GM15510 (cell line): ENCODE measurements around the gene MGAT4A.

ENCODE experiments used
- POLR2A ChIP-seq: IDR thresholded peaks from 3 replicates; pipeline ENCODE4 v1.6.1; 2011; ENCODE audit warnings: borderline replicate concordance; ENCODE audit not compliant: insufficient read length; ENCODE audit errors: extremely low read depth

The MGAT4A gene

DNA sequence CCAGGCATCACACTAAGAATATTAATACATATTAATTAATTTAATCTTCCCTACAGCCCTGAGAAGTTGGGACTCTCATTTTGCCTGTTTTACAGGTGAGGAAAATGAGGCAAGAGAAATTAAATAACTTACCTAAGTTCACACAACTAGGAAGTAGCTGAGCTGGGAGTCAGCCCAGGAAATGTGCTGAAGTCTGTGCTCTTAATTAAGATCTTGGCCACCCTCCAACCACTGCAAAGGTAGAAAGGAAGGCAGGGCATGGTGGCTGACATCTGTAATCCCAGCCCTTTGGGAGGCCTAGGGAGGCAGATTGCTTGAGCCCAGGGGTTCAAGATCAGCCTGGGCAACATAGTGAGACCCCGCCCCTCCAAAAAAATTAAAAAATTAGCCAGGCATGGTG lies 12.9 kb upstream of the MGAT4A start:
- TF ChIP-seq POLR2A, result no peak

DNA sequence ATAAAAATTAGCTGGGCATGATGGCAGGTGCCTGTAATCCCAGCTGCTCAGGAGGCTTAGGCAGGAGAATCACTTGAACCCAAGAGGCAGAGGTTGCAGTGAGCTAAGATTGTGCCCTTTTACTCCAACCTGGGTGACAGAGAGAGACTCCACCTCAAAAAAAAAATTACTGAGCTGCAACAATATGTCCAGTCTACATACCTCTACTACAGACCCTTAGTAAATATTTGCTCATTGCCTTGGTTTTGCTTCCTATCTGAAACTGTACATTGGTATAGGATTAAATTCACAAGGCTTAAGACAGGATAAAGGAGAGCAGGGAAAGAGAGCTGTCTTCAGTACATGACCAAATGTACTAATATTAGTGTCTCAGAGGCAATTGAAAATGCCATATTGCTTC lies 8.1 kb upstream of the MGAT4A start:
- no peak for TF ChIP-seq POLR2A

DNA sequence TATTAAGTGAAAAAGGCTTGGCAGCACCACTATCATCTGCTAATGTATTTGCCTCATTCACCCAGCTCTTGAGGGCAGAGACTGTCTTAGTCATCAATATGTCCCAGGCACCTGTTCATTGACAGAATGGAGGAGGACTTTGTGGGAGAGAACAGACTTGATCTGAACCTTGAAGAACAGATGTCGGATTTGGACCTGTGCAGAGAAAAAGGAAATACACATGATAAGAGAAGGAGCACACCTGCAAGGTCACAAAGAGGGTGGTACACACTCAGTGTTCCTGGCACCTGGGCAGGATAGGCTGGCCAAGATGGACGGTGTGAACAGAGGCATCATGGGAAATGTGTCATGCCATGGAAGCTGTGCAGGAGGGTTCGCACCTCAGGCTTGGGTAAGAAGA lies 7.4 kb upstream of the MGAT4A start:
- TF ChIP-seq POLR2A, result no peak

DNA sequence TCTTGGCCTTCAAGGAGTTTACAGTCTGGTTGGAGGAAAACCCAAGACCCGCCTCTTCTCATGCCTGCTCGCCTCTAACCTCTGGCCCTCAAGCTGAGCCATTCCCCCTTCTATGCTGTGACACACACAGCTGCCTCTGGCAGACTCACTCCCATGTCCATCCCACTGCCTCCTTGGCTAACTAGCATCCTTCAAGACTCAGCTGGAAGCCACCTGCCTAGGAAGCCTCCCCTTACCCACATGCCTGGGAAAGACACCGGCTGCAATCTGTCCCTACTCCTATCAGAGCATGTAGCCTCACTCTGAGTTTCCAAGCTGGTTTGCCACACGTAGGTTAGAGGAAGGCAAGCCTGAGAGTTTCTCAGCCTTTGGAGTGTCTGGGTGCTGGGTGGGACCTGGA lies 6.9 kb upstream of the MGAT4A start:
- TF ChIP-seq POLR2A, result no peak

DNA sequence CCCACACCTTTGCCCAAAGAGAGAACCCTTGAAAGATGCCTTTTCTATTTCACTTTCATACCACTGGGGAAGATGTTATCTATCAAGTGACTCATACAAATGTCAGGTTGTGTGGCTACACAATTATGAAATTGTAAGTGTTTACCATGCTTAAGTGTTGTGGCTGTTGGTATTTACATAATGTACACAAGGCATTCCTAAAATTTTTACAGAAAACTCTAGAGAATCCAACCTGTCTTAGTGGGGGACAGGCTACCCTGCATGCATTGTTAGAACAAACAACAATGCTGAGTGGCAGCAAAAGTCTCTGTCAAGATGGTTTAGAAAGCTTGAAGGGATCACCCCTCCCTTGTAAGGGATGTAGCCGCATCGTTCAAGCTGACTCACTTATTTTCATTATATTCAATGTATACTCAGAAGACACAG lies 5.5 kb upstream of the MGAT4A start:
- TF ChIP-seq POLR2A, result no peak

DNA sequence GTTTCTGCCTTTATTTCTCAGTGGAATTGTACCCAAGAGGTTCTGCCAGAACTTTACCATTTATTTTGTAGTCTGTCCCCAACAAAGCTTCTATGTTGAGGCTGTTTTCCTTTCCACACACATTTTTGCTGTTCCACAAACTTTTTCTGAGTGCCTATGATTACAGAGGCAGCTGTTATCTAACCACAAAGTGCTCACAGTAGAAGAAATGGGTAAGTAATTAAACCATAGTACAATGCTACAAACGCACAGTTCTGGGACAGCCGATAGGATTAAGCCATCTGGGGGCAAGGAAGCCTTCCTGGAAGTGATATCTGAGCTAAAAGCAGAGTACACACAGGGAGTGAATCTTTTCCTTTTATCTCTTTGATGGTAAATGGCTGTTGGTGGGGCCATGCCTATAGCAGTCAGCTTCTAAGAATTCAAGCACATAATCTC lies 3.9 kb upstream of the MGAT4A start:
- no peak for TF ChIP-seq POLR2A

DNA sequence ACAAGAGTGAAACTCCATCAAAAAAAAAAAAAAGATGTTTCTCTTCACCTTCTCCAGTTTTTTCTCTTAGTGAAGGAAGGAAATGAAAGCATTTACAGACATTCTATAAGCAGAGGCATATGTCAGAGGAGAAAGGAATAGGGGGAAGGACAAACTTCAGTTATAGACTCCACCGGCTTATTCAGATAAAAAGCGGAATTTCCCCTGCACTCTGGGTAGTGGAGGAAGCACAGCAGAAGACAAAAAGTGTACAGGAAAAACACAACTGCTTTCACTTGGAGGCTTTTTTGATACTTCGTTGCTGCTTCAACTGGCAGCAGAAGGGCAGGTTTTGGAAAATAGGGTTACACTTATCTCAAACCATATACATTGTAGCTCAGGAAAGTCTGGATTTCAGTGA lies 3.2 kb upstream of the MGAT4A start:
- TF ChIP-seq POLR2A, result no peak

DNA sequence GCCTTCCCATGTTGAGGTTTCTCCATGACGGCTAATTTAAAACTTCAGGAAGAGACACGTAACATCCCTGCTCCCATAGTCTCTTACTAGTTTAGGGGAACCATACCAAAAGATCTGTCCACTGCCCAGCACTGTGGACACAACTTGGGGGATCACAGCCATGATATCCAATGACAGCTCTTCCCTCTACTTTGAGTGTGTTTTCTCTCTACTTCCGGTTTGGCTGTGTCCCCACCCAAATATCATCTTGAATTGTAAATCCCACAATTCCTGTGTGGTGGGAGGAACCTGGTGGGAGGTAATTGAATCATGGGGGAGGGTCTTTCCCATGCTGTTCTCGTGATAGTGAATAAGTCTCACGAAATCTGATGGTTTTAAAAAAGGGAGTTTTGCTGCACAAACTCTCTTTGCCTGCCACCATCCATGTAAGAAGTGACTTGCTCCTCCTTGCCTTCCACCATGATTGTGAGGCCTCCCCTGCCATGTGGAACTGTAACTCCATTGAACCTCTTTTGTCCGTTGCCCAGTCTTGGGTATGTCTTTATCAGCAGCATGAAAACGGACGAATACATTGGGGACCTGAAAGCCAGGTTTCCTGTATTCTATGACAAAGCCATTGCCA lies 1.6 kb upstream of the MGAT4A start:
- no peak for TF ChIP-seq POLR2A

DNA sequence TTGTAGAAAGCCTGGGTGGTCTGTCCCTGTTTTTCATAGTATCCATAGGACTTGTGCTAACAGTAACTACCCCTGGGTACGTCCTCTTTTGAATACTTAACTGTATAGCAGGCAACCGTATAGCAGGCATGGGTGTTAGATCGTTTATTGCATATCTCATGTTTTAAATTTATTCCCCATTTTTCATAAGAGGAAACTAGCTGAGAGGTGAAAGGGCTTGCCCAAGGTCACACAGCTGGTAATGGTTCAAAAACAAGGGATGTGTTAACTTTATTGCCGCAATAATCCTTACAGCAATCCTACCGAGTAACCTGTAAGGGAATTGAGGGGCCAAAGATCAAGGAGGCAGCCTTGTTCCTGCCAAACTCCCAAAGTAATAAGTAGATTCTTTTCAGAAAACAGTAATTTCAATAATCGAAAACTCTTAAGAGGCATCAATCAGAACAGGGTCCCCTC lies 990 bp upstream of the MGAT4A start:
- TF ChIP-seq POLR2A, result no peak

DNA sequence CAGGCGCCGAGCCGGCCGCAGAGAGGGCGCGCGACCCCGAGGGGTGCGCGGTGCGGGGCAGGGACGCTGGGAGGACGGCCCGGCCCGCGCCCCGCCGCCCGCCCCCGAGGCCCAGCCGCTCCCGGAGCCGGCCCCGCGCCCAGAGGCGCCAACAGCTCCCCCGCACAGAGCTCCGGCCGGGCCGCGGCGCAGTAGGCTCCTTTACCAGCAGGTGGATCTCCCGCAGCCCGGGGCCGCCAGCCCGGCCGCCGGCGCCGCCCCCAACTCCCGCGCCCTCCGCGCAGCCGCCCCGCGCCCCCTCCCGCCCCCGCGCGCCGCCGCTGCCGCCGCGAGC lies 258 bp downstream of the MGAT4A start:
- no peak for TF ChIP-seq POLR2A

DNA sequence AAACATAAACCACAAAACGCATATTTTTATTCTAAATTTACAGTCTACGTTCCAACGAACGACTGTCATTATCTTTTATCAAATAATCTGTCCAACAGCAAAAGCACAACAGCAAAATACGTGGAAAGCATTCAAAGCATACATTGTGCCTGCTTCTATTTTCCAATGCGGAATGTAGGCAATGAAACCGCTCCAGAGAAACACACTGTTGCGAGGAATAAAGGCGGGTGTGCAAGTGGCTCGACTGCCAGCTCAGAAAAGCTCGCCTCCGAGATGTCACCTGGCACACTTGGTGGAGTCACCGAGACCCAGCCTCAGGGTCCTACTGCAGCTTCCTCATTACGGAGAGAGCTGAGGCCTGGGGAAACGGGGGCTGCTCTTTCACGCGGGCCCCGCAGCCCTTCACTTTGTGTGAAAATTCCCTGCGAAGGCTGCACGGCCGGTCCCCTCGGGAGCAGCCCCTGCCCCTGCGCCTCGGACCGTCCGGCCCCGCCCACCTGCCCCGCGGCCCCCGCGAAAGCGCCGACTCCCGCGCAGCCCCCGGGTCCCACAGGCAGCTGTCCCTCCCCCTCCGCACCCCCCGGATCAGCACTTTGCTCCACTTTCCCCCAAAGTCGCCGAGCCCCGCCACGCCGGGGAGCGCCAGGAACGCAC lies 752 bp downstream of the MGAT4A start:
- no peak for TF ChIP-seq POLR2A

DNA sequence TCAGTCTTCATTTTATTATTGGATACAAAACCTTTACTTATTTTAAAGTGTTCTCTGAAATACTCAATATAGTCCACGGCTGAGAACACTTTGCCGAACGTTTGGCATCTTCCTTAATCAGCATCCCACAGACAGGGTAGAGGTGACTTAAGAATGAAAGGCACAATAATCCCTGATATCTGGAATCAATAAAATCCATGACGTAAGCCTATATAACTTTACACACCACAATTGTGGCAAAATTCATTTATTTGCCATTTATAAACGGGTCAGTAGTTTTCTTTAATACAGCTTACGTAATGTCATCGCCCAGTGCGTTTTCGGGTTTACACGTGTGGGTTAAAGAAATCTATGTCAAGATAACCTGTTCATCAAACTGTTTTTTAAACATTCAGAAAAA lies 1.3 kb downstream of the MGAT4A start:
- TF ChIP-seq POLR2A, result no peak

DNA sequence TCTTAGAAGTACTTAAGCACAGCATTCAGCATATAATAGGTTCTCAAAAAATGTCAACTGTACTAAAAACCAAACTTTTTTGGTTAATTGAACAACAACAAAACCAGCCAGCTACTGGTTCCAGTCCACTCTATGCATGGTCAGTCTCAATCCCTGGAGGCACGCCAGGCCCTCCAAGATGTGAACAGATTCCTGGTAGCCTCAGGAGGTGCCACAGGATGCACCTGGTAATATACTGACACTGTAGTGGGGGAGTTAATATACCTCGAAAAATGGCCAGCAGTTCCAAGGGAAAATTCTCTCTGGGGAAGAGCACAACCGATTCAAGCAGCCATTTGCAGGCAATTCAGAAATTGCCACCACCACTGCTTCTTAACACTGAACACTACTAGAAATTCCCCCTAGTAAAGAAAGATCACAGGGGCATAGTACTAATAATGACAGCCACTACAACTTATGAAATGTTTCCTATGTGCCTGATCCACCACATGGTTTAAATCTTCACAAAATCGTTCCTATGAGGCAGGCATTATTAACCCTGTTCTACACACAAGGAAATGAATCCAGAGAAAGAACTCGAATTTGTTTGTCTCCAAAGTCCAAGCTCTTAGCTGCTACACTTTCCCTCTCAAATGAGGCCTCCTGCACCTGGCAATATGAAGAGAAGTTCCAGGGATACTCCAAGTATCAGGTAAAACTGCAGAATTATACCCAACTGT lies 3.4 kb downstream of the MGAT4A start:
- TF ChIP-seq POLR2A, result no peak

DNA sequence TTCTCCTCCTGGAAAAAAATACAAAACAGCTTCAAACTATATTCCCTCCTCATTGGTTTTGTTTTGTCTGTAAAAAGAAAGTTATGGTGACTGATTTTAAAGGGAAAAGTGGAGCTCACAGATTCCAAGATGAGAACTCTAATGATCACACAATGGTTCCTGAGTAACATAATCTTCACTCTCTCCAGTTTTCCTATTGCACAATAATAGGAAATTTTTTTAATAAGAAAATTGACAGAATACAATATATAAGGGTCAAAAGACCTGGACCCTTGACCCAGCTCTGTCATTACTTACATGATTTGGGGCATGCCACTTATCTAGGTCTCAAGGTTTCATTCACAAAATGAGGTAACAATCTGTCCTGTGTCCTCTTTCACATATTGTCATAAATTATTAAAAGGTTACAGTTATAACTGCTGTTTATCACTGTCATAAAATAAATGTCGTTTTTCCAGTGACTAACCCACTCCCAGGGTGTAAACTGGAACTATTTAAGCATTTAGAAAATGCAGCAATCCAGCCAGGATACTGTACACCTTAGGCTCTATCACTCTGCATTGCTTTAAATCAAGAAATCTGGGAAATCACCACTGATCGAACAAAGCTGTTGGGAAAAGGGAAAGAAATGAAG lies 4.1 kb downstream of the MGAT4A start:
- no peak for TF ChIP-seq POLR2A

DNA sequence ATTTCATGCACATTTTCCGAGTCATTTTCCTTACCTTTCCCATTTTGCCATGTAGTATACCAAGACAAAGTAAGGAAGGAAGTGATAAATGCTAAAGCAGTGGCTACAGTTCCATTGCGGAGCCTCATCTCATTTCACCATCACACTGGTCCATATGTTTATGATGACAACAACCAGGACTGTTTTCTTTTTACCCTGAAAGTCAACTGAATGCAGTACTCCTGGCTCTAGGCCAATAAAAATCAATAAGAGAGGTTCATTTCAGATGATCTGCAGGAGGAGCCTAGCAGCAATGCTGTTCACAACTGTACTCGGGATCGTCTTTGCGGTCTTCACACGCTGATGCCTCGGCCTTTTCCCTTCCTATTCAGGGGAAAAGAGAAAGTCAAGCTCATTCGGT lies 4.7 kb downstream of the MGAT4A start:
- TF ChIP-seq POLR2A, result no peak
